SW 1271 (cell line): Measurements from ENCODE around the gene TRPC5OS.

ENCODE experiments used
- DNase-seq, 2 experiments: peaks; one replicate each; lab custom pipeline; 2025; lab: John Stamatoyannopoulos, UW

TRPC5OS gene

GRCh38 chrX:111896148-111896547, 20.2 kb downstream of the TRPC5OS start:
- DNase-seq, result no peak

GRCh38 chrX:111914398-111915090, 38.6 kb downstream of the TRPC5OS start:
- no peak for DNase-seq

- DNase-seq, result no peak
Measured at GRCh38 chrX:111917591-111917990, 41.6 kb downstream of the TRPC5OS start.

- DNase-seq, result no peak
Measured at GRCh38 chrX:111928456-111928855, 52.5 kb downstream of the TRPC5OS start.
